ENCODE measurements around the gene KCNJ10.

GRCh38 chr1:160022330-160023310, 47.3 kb downstream of the KCNJ10 start:
- TF ChIP-seq, protein P1, sequence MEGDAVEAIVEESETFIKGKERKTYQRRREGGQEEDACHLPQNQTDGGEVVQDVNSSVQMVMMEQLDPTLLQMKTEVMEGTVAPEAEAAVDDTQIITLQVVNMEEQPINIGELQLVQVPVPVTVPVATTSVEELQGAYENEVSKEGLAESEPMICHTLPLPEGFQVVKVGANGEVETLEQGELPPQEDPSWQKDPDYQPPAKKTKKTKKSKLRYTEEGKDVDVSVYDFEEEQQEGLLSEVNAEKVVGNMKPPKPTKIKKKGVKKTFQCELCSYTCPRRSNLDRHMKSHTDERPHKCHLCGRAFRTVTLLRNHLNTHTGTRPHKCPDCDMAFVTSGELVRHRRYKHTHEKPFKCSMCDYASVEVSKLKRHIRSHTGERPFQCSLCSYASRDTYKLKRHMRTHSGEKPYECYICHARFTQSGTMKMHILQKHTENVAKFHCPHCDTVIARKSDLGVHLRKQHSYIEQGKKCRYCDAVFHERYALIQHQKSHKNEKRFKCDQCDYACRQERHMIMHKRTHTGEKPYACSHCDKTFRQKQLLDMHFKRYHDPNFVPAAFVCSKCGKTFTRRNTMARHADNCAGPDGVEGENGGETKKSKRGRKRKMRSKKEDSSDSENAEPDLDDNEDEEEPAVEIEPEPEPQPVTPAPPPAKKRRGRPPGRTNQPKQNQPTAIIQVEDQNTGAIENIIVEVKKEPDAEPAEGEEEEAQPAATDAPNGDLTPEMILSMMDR (IDR thresholded peaks at IDR 0.05; ENCODE audit: insufficient read depth, low read length): no peak
- no peak for TF ChIP-seq POLR2AphosphoS5 (IDR thresholded peaks at IDR 0.05; ENCODE audit: low read depth)
- TF ChIP-seq GABPA (IDR thresholded peaks at IDR 0.05; ENCODE audit: low read depth): no peak
